CD4-positive, alpha-beta T cell treated with Interleukin-17A for 1 hour (primary cell): ENCODE results near the gene VAV2.

Experiments
- DNase-seq: peaks from one replicate; pipeline ENCODE4 v3.0.0-alpha.2; 2020

VAV2 gene

DNA sequence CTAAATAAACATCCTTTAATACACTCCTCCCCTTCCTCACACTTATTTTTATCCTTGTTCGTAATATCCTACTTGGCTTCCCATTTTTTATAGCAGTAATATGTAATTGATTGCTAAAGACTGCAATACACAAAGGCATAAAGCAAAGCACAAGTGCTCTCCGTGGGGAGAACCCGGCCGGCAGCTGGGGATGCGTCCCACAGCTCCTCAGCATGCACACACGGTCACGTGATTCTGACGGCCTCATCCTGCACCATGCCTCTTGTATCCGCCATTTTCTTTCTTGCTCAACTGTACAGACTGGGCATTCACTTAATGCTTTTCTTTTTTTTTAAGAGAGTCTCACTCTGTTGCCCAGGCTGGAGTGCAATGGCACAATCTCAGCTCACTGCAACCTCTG, 36.0 kb upstream of the VAV2 start:
- DNase-seq = no peak

DNA sequence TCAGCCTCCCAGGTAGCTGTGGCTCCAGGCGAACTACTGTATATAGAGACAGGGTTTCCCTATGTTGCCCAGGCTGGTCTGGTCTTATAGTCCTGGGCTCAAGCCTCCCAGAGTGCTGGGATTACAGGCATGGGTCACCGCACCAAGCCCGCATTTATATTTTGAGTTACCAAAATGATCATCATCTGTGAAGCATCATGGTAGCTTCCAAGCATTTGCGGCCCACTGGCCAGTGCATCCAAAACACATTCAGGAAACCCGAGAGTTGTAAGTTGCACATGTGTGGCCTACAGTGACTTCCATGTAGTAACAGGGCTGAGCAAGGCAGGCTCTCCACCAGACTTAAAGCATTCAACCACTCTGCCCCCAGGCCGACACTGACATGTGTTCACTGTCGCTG, 35.4 kb upstream of the VAV2 start:
- DNase-seq = no peak

DNA sequence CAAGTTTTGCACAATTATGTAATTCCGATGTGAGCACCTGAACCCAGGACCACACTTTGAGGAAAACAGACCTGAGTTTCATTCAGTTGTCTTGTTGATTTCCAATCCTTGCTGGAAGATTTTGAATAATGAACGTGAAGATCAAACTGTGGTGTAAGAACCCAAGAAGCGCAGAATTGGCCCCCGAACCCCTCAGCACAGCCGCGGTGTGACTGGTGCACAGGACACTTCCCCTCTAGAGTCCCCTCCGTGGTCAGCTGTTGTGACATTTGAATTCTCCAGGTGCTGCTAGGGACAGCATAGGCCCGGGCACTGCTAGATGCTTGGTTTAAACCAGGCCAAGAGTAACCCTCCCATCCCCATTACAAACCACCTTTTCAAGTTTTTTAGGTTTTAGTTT, 34.9 kb upstream of the VAV2 start:
- no peak for DNase-seq

DNA sequence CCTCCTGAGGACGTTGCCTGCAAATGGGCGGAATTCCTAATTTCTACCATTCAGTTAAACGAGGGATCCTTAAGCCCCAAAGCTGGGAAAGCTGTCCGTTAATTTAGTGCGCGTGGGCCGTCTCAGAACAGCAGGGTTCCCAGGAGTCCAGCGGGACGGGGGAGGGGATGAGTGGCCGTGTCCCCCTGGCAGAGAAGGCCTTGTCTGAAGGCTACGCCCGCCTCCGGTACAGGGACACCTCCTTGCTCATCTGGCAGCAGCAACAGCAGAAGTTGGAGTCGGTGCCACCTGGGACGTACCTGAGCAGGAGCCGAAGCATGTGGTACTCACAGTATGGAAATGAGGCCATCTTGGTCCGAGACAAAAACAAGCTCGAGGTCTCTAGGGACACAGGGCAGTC, 34.5 kb upstream of the VAV2 start:
- DNase-seq = no peak

GRCh38 chr9:134025606-134026541, 33.8 kb upstream of the VAV2 start:
- peak; percentile 44 for DNase-seq

DNA sequence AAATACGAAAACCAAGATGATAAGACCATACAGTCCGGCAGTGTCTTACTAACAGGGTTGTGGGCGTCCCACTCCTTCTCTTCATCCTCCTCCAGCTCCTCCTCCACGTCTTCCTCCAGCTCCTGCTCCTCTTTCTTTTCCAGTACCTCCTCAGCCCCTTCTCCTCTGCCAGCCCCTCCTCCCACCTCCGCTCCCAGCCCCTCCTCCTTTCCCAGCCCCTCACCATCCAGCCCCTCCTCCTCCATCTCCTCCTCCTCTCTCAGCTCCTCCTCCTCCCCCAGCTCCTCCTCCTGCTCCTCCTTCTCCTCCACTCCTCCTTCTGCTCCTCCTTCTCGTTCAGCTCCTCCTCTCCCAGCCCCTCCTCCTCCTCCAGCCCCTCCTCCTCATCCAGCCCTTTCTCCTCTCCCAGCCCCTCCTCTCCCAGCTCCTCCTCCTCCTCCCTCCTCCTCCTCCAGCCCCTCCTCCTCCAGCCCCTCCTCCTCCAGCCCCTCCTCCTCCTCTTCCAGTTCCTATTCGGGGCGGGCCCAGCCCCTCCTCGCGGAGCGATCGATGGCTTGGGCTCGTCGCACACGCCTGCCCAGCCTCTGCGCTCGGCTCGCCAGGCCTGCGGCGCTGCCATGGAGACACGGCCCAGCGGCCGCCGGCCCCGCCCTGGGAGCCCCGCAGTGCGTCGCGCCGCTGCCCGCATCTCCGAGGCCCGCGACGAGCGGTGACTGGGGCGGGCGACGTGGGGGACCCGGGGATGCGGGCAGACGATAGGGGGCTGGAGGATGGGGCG, 32.9 kb upstream of the VAV2 start, which contains the start of gene BRD3OS:
Gene BRD3OS, plus strand, starts transcription at position 654 of the 778 bp plus-strand sequence. CDS start 1,267 bp downstream, outside the sequence.
- DNase-seq = peak; percentile 95

DNA sequence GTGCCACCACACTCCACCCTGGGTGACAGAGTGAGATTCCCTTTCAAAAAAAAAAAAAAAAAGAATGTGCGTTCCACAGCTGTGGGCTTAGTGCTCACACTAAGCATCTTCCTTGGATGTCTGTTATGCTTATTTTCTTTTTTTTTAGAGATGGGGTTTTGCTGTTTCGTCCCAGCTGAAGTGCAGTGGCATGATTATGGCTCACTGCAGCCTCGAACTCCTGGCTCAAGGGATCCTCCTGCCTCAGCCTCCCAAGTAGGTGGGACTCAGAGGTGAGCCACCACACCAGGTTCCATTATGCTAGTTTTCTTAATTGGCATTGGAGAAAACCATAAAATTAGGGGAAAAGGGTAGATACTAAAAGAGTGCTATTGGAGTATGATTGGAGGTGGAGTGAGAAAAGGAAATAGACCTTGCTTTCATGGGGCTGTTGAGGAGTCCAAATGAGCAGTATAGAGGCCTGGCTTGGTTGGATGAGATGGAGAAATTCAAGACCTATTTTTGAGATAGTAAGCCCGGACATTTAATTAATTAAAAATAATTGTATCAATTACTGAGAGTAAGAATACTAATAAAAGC, 32.2 kb upstream of the VAV2 start:
- DNase-seq = no peak

DNA sequence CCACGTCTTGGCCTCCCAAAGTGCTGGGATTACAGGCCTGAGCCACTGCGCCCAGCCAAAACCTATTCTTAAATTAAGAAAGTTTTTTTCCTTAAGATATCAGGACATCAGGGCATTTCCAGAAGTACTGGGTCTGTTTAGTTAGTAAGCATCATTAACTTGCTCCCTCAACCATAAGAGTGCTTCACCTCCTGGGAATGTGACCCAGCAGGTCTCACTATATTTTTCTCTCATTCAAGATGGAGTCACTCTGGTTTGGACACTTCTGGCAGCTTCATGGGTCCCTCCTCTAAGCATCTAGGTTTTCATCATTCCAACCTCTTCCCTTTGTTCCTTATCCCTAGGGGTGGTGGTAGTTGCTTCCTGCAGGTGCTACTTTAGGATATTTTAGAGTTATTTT, 22.8 kb upstream of the VAV2 start:
- no peak for DNase-seq

- no peak for DNase-seq
These were observed 19.3 kb upstream of the VAV2 start for GRCh38 chr9:134011401-134011800.

DNA sequence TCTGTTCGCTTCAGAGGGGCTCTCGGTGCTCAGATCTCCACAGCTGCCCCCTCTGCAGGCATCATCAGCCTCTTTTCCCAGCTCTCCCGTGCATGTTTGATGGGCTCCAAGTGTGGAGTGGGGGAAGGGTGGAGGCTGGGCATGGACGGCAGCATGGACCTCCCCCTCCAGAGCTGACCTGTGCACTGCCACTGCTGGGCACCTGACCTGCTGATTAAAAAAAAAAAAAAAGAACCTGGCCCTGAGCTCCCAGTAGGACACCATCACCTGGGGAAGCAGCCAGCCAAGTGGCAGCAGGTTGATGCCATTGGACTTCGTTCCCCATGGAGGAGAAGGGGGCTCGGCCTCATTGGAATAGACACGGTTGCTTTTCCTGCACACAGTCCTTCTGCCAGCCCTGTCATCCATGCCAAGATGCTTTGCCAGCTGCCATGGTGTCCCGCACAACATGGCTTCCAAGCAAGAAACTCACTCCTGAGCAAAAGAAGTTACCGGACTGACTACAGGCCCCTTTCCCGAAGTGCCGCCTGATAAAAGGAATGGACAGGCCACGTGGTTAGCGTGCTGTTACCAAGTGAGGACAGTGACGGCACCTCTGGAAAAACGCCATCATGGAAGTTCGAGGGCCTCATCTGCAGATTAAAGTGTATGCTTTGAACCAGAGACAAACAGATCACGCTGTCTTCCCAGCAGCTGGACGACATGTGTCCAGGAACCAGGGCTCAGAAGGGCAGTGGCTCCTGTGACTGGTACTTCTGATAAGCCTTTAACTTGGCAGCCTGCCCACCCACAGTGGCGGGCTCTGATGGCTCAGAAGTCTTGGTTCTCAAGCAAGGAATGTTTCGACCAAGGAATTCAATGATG, 18.4 kb upstream of the VAV2 start:
- no peak for DNase-seq

- no peak for DNase-seq
These were observed 15.4 kb upstream of the VAV2 start for GRCh38 chr9:134007571-134007970.

DNA sequence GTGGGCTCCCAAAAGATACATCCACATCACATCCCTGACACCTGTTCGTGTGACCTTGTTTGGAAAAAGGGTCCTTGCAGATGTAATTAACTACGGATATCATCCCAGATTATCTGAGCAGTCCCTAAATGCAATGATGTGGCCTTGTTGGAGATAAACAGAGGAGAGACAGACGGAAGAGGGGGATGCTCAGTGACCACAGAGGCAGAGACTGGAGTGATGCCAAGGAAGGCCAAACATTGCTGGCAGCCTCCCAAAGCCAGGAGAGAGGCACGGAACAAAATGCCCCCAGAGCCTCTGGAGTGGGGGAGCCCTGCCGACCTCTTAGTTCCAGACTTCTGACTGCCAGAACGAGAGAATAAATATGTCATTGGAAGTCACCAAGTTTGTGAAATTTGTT, 15.0 kb upstream of the VAV2 start:
- no peak for DNase-seq

GRCh38 chr9:134005381-134005780, 13.3 kb upstream of the VAV2 start:
- DNase-seq = no peak

DNA sequence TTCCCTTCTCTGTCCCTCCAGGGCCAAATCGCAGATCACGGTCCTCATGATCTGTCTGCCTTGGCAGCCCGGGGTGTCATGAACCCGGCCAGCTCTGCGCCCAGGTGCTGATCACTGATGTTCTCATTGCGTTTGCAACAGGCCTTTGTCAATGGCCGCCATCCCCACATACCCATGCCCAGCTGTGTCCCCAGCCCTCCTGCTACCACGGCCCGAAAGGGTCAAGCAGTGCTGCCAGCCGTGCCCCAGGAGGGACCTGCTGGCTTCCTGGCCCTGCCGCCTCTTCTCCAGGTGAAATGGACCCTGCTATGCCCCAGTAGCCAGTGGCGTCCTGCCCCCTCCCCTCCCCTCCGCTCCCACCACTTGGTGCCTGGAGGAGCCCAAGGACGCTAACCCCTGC, 12.8 kb upstream of the VAV2 start:
- no peak for DNase-seq

DNA sequence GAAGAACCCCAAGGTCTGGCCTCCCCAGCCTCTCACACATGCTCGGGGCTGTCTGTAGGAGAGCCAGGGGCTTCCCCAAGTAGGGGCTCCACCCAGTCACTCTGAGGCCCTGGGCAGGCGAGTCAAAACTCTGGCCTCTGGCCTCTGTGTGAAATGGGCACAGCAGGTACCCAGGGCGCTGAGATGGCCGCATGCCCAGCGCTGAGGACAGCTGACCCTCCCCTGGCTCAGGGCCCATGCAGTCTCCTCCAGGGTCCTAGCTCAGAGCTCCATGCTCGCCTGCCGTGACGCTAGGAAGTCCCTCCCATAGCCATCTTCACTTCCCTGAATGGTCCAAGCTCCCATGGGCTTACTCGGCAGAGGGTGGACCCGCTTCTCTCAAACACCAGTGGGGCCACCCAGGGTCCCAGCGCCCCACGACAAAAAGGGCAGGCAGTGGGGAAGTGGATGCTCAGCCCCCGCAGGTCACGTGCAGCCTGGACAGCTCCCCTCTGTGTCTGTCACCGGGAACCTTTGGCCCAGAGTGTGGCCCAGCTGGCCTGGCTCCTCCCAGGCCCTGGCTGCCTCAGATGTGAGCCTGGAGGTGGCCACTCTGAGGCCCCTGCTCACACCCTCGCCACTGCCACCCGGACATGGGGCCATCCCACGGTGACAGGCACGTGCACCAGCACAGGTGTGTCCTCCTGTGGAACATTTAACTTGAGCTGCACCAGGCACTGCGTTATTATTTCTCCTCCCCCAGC, 12.2 kb upstream of the VAV2 start:
- no peak for DNase-seq

DNA sequence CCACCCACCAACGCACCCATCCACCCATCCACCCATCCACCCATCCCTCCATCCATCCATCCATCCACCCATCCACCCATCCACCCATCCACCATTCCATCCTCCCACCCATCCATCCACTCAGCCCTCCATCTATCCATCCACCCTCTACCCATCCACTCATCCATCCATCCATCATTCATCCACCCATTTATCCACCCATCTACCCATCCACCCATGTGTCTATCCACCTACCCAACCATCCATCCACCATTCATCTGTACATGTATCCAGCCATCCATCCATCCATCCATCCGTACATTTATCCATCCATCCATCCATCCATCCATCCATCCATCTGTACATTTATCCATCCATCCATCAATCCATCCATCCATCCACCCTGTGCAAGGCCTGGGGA, 11.1 kb upstream of the VAV2 start:
- DNase-seq = no peak

DNA sequence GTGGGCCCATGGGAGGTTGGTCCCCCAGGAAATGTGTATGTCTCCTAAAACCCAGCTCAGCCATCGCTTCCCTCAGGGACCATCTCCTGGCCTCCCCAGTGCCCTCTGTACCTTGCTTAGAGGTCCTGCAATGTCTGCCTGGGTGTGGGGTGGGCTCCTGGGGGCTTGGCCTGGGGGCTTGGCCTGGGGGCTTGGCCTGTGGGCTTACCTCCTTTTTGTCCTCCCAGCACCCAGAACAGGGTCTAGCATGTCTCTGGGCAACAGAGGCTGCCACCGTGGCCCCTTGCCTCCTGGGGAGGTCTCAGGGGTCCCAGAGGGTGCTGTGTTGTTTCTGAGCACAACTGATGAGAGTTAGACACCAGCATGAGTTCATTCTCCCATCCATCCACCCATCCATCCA, 10.7 kb upstream of the VAV2 start:
- DNase-seq = no peak

DNA sequence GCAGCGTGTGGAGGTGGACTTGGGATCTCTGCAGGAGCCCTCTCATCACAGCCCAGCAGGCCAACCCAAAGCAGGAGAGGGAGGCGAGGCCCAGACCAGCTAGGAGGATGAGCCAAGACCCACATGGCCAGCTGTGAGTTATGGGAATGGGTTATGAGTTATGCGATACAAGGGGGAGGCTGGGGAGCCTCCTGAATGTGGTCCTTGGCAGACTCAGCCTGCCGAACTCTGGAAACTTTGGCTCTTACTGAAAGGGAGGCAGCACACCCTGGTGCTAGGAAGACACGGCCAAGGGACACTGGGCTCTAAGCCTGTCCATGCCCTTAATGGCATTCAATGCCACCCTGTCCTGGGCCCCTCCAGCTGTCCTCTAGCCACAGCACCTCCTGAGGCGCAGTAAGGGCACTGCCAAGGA, 7.7 kb upstream of the VAV2 start:
- DNase-seq = no peak

DNA sequence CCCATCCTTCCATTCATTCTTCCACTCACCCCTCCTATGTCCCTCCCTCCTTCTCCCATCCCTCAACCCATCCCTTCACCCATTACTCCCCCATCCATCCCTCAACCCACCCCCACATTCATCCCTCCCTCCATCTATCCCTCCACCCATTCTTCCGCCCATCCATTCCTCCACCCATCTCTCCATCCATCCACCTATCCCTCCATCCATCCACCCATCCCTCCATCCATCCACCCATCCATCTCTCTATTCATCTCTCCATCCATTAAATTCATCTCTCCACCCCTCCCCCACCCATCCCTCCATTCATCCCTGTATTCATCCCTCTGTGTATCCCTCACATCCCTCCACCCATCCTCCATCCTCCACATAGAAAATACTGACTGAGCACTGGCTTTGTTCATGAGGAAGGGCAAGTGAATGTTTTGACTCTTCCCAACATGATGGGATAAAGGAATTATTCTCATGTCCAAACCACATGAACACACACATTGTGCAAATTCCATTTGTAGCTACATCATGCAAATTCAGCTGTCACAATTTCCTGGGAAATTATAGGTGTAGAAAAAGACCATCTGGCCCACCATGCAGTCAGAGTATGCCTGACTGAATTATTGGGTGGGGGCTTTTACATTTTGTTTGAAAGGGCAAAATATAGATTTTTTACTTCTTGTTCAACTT, 6.9 kb upstream of the VAV2 start:
- DNase-seq = no peak

GRCh38 chr9:133997584-133997983, 5.5 kb upstream of the VAV2 start:
- no peak for DNase-seq
